ENCODE results near the gene LRP1B. TPM values are rescaled to one million over a fixed set of nuclear protein-coding genes. Genes with fewer than 3 reads are reported as not detected.

LRP1B gene
- polyA plus RNA-seq, 3 donors, result 0.77 to 1.1 (median 1.1) TPM

DNA sequence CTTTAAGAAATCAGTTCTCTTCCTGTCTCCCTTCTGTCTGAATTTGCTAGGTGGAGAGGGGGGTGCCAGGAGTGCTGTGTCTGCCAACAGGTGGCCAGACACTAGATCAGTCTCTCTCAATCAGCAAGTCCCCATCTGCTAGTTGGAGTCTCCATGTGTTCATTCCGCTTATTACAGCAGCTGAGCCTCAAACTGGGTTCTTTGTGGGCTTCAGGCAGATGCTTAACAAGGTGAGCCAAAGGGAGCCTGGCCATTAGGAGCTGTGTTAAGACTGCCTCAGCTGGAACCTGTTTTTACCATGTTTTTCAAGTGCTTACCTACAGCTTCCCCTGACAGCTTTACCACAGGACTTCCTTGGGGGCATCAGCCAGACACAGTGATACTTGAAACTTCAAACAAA, 401.9 kb downstream of the LRP1B start:
- DNase-seq (ENCODE audit: extremely low read depth in 1 of 11, low read depth in 9 of 11, low spot score in 4 of 11), result no peak

DNA sequence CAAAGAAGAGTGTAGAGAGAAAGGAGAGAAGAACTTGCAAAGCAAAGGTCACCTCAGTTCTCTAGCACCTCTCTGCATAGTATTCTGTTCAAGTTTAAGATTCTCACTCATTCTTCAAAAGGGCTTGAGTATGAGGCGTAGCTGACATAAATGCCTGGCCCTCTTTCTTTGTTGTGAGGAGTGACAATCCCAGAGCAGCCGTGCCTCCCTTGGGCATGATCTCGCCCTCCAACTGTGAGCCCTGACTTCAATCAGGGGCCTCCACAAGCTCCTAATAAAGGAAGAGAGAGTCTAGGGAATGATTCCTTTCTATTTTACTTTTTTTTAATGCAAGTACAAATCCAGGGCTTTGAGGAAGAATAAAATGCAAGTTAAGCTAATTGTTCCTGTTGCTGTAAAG, 402.7 kb downstream of the LRP1B start:
- DNase-seq (ENCODE audit: extremely low read depth in 1 of 11, low read depth in 9 of 11, low spot score in 4 of 11), result no peak

DNA sequence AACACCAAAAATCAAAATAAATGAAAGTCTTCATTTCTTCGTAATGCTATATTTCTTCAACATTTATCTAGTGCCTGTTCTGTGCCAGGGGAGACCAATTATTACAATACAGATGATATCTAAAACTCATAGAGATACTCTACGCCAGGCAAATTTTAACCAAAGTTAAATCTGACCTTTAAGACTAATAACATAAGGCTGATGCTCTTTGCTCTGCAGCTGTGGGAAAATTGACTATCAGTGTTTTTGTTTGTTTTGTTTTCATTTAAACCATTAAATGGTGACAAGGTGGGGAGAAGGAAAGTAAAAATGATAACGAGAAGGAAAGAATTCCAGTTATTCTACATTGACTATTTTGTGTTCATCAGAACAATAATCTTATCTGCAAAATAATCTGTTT, 406.4 kb downstream of the LRP1B start:
- no peak for DNase-seq (ENCODE audit: extremely low read depth in 1 of 11, low read depth in 9 of 11, low spot score in 4 of 11)

DNA sequence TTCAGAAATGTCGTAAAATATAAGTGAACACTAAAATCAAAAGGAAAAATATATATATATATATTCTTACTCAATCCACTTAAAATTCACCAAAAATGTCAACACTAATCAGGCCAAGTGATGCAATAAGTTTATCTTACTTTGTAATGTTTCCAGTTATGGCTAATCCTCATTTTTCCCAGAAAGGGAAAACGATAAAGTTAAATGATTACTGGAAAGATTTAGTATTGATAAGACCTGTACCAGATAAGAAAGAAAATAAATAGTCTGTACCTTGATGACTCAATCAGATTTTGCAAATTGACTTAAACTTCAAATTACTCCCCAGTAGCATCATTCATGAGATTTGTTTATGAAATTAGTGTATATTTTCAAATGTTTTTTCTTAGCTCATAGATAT, 407.0 kb downstream of the LRP1B start:
- no peak for DNase-seq (ENCODE audit: extremely low read depth in 1 of 11, low read depth in 9 of 11, low spot score in 4 of 11)

DNA sequence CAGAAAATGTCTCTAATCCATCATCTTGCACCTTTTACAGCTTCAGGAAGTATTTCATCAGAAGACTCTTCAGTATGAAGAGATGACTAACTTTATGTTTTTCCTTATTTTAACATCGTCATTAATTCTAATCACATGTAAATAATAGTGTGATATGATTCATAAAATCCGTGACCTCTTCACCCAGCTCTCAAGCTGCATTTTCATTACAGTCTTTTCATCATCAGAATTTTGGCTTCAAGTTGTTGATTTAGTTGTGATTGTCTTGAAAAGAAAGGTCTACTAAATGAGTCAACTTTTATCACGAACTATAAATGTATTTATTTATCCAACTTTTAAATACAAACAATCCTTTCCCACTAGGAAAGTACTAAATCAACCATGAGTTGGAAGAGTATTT, 410.3 kb downstream of the LRP1B start:
- DNase-seq (ENCODE audit: extremely low read depth in 1 of 11, low read depth in 9 of 11, low spot score in 4 of 11), result no peak

DNA sequence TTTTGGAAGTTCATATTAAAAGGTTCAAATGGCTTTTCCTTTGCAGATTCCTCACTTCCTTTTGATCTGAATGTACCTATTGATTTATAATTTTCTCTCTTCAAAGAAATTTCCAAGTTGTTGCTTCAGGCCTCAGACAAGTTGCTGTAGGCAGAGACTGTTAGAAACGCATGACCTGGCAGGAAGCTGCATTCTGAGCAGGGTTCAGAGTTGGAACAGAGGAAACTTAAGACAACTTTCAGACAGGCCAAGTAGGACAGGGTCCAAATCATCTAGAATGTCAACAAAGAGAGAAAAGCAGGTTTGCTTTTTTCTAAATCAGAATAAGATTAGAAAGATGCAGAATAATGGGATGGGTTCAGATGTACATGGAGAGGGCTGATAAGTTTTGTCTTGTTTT, 416.3 kb downstream of the LRP1B start:
- DNase-seq (ENCODE audit: extremely low read depth in 1 of 11, low read depth in 9 of 11, low spot score in 4 of 11), result peak in 9 of 11 donors; percentile 3 to 36 (median 11)

DNA sequence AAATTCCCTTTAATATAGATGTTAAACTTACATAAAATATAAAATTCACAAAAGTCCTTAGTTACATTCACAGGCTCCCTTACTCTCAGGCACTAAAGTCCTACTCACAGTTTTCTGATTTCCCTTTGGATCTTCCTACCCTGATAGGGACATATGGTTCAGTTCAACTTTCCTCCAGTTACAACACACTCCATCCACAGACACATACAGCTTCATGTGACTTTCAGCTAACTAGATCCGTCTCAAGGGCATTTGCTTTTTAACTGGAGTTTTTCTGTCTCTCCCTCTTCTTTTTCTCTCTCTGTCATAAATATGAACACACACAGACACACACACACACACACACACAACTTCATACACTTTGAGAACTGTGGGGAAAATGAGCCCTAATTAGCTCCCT, 419.2 kb downstream of the LRP1B start:
- DNase-seq (ENCODE audit: extremely low read depth in 1 of 11, low read depth in 9 of 11, low spot score in 4 of 11), result peak in 2 of 11 donors; percentile 2 to 12

DNA sequence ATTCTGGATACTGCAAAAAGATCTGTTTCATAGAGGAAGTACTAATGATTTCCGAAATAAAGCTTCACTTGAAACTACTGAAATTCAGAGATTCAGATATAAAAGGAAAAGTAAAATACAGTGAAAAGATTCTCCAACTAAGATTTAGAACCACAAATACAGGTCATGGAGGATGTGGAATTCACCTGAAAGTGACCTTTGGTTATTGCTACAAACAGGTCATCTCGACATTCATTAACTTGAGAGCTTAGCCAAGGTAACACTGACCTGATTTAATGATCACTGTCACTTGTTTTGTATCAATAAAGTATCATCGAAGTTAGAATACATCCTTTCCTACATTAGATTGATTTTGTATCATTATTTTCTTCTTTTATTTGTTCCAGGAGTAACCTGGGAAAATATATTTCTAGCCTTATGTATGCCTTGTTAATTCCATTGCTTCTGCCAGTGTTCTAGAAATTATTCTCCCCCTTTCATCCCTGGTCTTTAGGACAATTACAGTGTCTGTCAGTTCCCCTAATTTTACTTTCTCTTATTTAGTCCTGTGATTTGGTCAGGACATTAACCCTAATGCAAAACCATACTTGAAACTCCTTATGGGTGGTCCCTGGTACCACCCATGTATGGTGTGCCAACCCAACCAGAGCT, 420.1 kb downstream of the LRP1B start:
- no peak for DNase-seq (ENCODE audit: extremely low read depth in 1 of 11, low read depth in 9 of 11, low spot score in 4 of 11)

DNA sequence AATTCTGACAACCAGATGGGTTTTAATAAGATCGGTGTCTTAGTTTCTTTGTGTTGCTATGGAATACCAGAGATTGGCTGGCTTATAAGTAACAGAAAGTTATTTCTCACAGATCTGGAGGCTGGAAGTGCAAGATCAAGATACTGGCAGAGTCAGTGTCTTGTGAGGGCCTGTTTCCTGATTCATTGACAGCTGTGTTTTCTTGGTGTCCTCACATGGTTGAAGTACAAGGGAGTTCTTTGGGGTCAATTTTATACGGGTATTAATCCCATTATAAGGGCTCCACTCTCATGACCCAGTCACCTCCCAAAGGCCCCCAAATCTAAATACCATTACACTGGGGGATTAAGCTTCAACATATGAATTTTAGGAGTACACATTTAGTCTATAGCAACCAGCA, 421.1 kb downstream of the LRP1B start:
- no peak for DNase-seq (ENCODE audit: extremely low read depth in 1 of 11, low read depth in 9 of 11, low spot score in 4 of 11)

DNA sequence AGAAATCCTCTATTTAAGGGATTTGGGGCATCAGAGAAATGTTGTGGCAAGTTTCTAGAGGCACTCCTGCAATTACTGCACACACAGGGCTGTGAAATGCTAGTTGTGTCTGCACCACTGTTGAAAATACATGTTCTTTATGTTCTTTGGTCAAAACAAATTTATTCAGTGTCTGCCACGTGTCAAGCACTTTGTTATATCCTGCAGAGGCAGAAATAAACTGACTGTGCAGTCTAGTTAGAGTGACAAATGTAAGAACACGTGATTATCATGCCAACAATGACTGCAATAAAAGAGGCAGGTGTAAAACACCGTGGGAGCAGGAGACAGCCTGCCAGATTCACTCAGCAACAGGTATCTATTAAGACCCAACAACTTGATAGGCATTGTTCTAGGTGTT, 423.3 kb downstream of the LRP1B start:
- DNase-seq (ENCODE audit: extremely low read depth in 1 of 11, low read depth in 9 of 11, low spot score in 4 of 11), result no peak

DNA sequence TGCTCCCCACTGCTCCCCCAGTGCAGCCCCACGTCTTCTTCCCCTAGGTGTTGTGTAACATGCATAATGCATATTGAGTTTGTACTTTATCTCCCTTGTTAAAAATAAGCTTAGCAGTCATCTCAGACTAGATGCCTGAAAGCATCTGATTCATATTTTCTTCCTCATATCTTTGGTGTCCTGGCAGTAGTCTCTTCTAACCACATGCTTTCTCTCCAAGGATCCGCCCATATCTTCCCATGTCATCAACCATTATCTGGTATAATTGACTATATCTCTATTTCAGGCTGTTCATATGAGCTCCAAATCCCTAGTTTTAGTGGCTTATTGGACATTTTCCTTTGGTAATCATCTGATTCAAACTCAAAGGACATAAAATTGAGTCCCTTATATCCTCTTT, 426.3 kb downstream of the LRP1B start:
- no peak for DNase-seq (ENCODE audit: extremely low read depth in 1 of 11, low read depth in 9 of 11, low spot score in 4 of 11)

DNA sequence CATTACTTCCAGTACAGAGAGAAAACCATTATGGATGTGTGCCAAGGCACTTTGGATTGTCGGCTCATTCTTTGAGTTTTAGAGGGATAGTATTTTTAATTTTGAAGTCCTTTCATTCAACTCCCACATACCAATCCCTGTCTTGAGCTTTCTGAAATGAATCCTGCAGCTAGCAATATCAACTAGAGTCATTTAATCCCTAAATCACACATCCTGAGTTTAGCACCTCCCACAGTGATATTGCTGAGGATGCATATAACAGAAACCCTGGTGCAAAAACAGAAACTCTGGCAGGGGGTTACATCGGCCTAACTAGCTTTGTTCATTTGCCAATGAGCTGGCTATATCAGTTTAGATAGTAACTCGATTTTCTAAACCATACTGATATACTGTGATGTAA, 427.3 kb downstream of the LRP1B start:
- DNase-seq (ENCODE audit: extremely low read depth in 1 of 11, low read depth in 9 of 11, low spot score in 4 of 11), result no peak

DNA sequence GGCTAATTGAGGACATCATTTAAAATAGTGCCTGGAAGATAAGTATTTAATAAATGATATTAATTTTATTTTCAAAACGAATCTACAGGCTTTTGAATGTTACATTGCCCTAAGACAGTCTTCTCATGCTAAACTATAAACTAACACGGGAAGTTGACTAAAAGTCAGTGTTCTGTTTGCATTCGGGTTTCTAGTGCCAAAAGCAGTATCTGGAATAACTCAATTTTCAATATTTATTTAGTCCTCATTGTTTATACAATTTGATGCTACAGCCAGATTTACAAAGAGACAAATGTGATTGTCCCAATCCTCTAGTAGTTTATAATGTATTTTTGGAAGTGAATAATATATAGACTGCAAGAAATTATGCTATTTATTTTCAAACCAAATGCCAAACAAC, 429.2 kb downstream of the LRP1B start:
- no peak for DNase-seq (ENCODE audit: extremely low read depth in 1 of 11, low read depth in 9 of 11, low spot score in 4 of 11)

DNA sequence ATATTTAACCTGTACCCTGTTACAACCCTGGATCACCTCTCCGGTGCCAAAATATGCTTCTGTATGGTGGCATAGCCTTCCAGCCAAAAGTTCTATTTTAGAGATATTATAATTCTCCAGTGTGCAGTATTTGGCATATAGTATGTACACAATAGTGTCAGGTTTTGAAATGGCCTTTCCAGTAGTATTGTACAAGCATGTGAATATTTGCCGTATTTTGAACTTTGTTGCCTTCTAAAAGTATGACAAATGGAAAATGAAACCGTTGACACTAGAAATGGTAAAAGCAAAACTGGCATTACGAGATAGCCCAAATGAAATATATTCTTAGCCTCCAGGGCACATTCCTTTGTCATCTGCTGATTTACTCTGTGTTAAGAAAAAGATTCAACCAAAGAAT, 431.2 kb downstream of the LRP1B start:
- DNase-seq (ENCODE audit: extremely low read depth in 1 of 11, low read depth in 9 of 11, low spot score in 4 of 11), result no peak

DNA sequence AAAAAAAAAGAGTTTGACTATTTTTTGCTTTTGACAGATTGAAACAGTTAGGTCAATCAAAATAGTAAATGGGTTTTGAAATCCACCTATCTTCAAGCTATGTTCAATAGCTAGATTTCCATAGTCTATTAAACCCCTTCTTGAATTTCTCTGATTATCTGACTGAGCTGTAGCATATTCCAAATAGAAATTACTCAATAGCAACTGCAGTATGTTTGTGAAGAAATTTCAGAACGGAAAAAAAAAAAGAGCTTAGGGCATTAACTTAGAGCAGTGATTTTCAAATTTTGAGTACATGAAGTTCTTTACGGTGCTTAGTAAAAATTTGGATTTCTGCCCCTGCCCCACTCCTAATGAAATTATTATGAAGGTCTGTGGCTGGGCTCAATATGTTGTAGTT, 432.3 kb downstream of the LRP1B start:
- DNase-seq (ENCODE audit: extremely low read depth in 1 of 11, low read depth in 9 of 11, low spot score in 4 of 11), result no peak

DNA sequence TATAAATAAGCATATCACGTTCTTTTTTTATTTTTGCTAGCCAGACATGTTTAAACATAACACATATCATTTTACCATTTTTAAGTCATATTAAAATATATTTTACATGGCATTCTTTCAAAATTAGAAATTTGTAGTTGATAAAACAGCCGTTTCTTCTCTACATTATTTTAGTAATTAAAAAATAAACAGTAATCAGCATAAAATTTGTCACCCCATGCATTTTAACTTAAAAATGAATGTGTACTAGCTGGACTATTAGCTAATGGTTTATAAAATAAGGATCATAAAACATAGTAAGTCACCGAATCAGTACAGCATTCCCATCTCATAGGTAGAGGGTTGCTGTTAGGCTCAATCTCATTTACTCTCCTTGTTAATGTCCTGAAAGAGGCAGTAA, 433.8 kb downstream of the LRP1B start:
- no peak for DNase-seq (ENCODE audit: extremely low read depth in 1 of 11, low read depth in 9 of 11, low spot score in 4 of 11)

DNA sequence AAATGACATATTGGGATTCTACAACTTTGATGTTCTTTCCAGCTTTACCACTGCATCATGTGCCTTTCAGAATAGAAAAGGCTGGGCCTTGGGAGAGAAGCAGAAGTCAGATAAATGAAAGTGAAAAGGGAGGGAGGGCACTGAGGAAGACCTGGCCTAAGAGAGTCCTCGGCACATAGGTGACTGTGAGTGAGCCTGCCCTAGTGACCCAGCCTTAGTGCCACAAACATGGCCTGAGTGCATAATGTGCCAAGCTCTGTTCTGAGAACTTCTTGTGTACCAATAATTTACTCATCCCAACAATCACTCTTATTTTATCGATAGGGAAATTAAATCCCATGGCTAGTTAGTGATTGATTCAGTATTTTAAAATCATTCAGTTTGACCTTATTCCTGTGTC, 436.6 kb downstream of the LRP1B start:
- DNase-seq (ENCODE audit: extremely low read depth in 1 of 11, low read depth in 9 of 11, low spot score in 4 of 11), result no peak

DNA sequence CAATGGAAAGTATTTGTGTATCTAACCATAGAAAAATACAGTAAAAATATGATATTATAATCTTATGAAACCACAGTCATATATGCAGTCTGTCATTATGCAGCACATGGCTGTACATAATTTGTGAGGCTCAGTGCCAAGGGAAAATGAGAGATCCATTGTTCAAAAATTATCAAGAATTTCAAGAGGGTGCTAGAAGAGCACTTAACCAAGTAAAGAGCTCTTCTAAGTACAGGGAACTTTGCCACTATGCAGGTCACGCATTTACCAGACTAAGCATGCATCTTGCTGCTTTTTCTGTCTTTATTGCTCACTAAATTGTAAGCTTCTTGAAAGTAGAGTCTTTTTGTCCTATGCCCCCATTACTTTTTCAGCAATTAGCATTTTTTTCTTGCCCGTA, 438.0 kb downstream of the LRP1B start:
- no peak for DNase-seq (ENCODE audit: extremely low read depth in 1 of 11, low read depth in 9 of 11, low spot score in 4 of 11)

DNA sequence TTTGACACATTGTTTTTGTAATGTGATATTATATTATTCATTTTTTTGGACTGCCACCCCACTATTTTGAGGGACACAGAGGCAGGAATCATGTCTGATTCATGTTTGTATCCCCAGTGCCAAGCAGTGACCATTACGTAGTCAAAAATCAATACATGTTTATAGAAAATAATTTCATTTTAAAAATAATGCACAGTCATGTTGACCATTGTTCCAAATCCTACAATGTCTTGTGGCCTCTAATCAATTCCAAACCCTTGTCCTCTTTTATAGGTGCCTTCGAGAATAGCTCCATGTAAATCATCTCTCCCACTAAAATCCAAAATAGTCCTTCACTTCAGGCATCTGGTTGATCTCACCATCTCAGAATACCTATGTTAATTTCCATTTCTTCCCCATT, 454.7 kb downstream of the LRP1B start:
- no peak for DNase-seq (ENCODE audit: extremely low read depth in 1 of 11, low read depth in 9 of 11, low spot score in 4 of 11)

DNA sequence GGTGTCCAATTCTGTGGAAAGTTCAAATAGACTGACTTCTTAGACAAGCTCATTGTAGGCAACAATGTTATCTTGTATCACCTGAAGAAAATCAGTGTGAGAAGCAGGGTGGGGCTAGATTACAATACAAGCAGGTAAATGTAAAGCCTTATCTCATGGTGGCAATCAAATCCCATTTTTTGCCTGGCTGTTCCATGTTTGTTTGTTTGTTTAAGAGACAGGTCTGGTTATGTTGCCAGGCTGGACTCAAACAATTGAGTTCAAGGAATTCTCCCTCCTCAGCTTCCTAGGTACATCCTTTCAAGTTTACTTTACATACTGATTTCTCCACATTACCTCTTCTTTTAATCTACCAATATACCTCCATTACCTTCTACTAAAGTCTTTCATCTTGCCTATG, 464.6 kb downstream of the LRP1B start:
- no peak for DNase-seq (ENCODE audit: extremely low read depth in 1 of 11, low read depth in 9 of 11, low spot score in 4 of 11)

DNA sequence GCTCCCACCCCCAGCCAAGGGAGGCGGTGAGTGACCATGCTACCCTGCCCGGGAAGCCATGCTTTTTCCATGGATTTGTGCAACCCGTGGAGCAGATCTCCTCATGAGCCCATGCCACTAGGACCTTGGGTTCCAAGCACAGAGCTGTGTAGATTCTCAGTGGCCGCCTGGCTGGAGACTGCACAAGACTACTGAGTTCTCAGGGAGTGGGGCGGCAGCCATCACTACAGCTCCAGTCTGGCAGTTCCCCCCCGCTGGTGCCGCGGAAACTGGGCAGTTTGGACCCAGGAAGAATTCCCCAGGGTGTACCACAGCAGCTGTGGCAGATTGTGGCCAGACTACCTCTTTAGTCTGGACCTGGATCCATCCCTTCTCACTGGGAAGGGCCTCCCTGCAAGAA, 470.6 kb downstream of the LRP1B start:
- no peak for DNase-seq (ENCODE audit: extremely low read depth in 1 of 11, low read depth in 9 of 11, low spot score in 4 of 11)

DNA sequence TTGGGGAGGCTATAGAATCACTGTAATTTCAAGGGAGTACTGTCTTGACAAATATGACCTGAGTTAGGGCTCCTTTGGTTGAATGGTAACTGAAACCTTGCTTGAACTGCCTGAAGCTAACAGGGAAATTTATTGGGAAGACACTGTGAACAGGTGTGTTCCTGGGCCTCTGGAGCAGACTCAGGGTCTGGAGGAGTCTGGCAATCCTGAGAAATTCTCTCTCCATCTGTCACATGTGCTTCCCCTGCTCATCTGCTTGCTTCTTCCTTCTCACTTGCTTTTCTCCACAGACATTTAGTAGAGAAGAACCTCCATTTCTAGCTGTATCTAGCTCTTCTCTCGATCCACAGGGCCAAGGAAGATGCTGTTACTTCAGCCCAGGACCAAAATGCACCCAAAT, 476.5 kb downstream of the LRP1B start:
- no peak for DNase-seq (ENCODE audit: extremely low read depth in 1 of 11, low read depth in 9 of 11, low spot score in 4 of 11)
